Superior temporal gyrus (tissue), 1 donor: ENCODE results near the gene TNS1.
"Not testable (repeated sequence)": the region's sequence is repeated elsewhere in the genome, so short reads cannot be mapped to it uniquely, and the experiment has no call there.

Experiments used
- DNase-seq: peaks from one replicate; pipeline ENCODE4 v3.0.0-alpha.2; 2016; ENCODE audit errors: extremely low spot score

Gene TNS1

DNA sequence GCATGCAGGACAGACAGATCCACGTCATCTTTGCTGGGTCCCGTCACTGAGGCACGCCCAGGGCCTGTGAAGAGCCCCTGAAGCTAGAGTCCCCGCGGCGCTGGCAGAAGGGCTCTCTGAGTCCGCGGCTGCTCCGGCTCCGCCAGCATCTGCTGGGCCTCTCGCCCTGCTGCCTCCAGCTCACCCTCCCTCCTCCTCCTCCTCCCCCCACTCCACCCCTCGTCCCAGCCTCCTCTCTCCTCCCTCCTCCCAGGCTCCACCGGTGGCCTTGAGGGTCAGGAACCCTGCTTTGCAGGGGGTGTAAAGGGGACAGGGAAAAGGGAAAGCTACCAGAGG, at the start of gene TNS1:
TSS of gene TNS1 (minus strand) at position 151 of the 336 bp plus-strand sequence. CDS start at position 28, 123 bp downstream.
- no peak for DNase-seq

DNA sequence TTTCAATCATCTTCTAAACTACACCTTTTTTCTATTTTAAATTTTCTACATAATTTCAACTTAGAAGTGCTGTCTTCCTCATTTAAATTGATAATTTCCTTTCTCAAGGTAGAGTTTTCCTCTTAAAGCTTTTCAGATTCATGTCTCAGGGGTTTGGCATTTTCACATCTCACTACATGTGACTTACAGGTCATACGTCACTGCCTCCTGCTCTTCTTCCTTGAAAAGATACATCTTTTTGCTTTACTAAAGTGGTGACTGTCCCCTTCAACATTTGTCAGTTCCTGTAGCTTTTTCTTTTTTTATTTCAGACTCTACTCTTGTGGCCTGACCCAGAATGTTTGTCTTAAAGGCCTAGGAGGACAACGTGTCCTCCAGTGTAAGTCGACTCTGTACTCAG, 49.1 kb upstream of the TNS1 start:
- no peak for DNase-seq

GRCh38 chr2:218047536-218048225, 44.9 kb upstream of the TNS1 start:
- no peak for DNase-seq

DNA sequence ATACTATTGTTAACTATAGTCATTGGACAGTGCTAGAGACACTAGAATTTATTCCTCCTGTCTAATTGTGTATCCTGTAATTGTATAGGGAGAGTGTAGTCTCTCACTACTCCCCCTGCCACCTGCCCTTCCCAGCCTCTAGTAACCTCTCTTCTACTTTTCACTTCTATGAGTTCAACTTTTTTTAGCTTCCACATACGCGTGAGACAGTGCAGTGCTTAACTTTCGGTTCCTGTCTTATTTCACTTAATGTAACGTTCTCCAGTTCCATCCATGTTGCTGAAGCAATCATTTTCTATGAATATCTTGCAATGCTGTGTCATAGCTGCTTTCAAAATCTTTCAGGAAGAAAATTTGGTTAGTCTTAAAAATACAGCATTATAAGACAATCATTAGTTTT, 43.4 kb upstream of the TNS1 start:
- peak; percentile 22 for DNase-seq

GRCh38 chr2:218044599-218044998, 41.8 kb upstream of the TNS1 start:
- not testable (repeated sequence) for DNase-seq

GRCh38 chr2:218043701-218044109, 40.9 kb upstream of the TNS1 start:
- DNase-seq: no peak

- no peak for DNase-seq
Measured at GRCh38 chr2:218043100-218043499, 40.3 kb upstream of the TNS1 start.

GRCh38 chr2:218041302-218042168, 38.7 kb upstream of the TNS1 start:
- no peak for DNase-seq

DNA sequence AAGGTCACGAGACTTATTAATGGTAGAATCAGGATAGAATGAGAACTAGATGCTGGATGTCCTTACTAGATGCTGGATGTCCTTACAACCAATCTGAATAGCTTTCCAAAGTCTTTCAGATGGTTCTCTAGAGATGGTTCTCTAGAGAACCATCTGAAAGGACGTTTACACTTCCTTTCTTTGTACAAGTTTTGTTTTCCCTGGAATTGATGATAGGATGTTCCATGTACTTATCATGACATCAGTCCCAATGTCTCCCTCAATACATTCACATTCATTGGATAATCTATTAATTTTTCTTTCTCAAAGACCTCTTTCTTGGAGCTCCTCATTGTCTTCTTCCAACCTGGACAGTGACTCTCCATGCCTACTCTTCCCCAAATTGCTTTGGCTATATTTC, 38.1 kb upstream of the TNS1 start:
- DNase-seq: no peak

- no peak for DNase-seq
Measured at GRCh38 chr2:218039171-218039570, 36.4 kb upstream of the TNS1 start.

- DNase-seq: no peak
Measured at GRCh38 chr2:218036371-218036770, 33.6 kb upstream of the TNS1 start.

GRCh38 chr2:218035463-218036100, 32.8 kb upstream of the TNS1 start:
- DNase-seq: no peak

DNA sequence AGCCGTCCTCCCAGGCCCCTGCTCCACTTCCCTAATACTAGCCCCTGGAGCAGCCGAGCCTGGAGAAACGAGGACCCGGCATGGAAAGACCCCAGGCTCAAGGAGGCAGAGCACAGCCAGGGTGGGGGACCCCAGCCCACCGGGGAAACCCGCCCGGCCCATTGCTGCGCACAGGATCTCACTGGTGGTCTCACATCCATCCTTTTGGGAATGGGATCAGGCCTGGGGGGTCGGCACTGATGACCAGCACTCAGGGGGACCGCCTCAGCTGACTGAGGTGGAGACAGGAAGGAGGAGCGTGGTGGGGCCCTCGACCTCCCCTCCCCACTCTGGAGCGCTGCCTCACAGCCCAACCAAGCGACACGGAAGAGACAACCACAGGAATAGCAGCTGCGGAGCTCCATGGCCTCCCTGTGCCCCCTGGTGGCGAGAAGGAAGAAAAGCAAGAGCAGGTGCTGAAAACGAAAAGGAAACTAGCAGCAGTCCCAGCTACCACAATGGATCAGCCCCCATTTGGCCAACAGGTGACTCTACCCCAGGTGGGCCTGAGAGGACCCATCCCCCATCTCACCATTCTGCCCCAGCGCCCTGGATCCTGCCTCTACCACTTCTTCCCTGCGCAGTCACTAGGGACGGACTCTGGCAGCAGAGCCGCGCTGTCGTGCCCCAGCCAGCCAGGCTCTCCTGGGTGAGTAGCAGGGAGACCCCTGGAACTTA, 31.9 kb upstream of the TNS1 start:
- DNase-seq: peak; percentile 72

DNA sequence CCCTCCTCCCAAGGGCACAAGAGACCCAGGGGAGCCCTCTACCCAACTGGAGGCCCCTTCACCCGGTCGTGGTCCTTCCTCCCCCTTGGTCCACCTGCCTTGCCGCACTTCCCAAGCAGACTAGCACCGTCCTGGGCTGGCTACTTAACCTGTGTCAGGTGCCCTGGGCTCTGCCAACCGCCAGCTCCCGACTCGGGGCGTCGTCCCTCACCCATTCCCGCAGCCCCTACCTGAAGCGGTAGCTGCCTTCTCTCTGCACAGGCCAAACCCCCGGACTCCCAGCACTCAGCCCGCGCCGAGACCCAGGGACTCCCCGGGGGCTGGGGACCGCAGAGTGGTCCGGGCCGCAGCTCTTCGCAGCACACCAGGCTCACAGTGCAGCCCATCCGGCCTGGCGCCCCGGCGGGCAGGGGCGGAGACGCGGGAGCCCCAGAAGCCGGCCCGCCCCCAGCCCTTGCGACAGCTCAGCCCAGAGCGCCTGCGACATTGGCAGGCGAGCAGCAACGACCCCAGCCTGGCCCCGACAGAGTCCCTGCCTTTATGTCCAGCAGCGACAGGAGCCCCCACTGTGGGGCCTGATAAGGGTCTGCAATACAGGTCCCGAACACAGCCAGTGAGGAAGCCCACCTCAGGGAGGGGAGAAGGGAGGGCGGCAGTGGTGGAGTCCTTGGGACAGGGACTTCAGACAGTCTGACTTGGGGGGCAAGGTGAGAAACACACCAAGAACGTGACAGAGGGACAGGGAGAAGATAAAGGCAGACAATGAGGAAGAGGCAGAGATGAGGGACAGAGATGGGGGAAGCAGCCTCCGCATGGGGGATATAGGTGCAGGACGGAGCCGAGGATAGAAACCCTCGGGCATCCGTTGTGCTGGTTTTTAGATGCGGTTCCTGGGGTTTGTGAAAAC, 31.0 kb upstream of the TNS1 start:
- no peak for DNase-seq

- no peak for DNase-seq
Measured at GRCh38 chr2:218033208-218033589, 30.4 kb upstream of the TNS1 start.

GRCh38 chr2:218032336-218033171, 29.8 kb upstream of the TNS1 start:
- no peak for DNase-seq

GRCh38 chr2:218031771-218032257, 29.0 kb upstream of the TNS1 start:
- DNase-seq: no peak

GRCh38 chr2:218031261-218031660, 28.5 kb upstream of the TNS1 start:
- no peak for DNase-seq

GRCh38 chr2:218030409-218031195, 27.8 kb upstream of the TNS1 start:
- no peak for DNase-seq
